GM12891 (cell line): ENCODE measurements around the gene ADAMTSL3.

ENCODE experiments used
- POLR2A ChIP-seq: IDR thresholded peaks from 2 replicates; pipeline ENCODE4 v1.6.1; 2011; ENCODE audit warnings: low read depth, low read length, control low read depth
- POLR2AphosphoS5 ChIP-seq: IDR thresholded peaks from 2 replicates; pipeline ENCODE4 v1.6.1; 2011; ENCODE audit warnings: low read depth, low read length, control low read depth
- SPI1 ChIP-seq: IDR thresholded peaks from 2 replicates; pipeline ENCODE4 v1.6.1; 2011; ENCODE audit warnings: low read depth, low read length, control low read depth

GRCh38 chr15:83682476-83683088 lies 28.7 kb downstream of the ADAMTSL3 start:
- no peak for TF ChIP-seq POLR2A
- no peak for TF ChIP-seq SPI1
- TF ChIP-seq POLR2AphosphoS5 = no peak
